Mesendoderm (in vitro differentiated cells): ENCODE measurements around the gene BAZ2B.
A peak's percentile ranks its signal among the peaks of the same experiment; 100 is the strongest.

ENCODE experiments used
- DNase-seq: peaks from one replicate; pipeline ENCODE4 v3.0.0; 2013
- H2AK5ac ChIP-seq: 2 replicates; pipeline ENCODE4 v1.6.1; 2013; ENCODE audit warnings: low read length, inconsistent platforms
- H2BK120ac ChIP-seq: 2 replicates; pipeline ENCODE4 v1.6.1; 2013; ENCODE audit warnings: low read depth, mild to moderate bottlenecking, low read length, moderate library complexity, mixed read lengths
- H2BK15ac ChIP-seq: replicated peaks from 2 replicates; pipeline ENCODE4 v1.6.1; 2013; ENCODE audit warnings: low read depth, mild to moderate bottlenecking, moderate library complexity
- H2BK5ac ChIP-seq: 2 replicates; pipeline ENCODE4 v1.6.1; 2013; ENCODE audit warnings: low read length, inconsistent platforms
- H3K18ac ChIP-seq: 2 replicates; pipeline ENCODE4 v1.6.1; 2013; ENCODE audit warnings: mild to moderate bottlenecking, low read length, mixed read lengths
- H3K23ac ChIP-seq: one replicate; pipeline ENCODE4 v1.6.1; 2013; ENCODE audit warnings: low read length
- H3K27ac ChIP-seq: 2 replicates; pipeline ENCODE4 v1.5.1; 2013; ENCODE audit warnings: low read depth, mild to moderate bottlenecking, inconsistent platforms, low read length, moderate library complexity
- H3K27me3 ChIP-seq: 2 replicates; pipeline ENCODE4 v1.6.1; 2013; ENCODE audit warnings: low read length, control low read depth, mild to moderate bottlenecking, inconsistent platforms; ENCODE audit not compliant: insufficient read depth, poor library complexity
- H3K36me3 ChIP-seq: 2 replicates; pipeline ENCODE4 v1.6.1; 2013; ENCODE audit warnings: low read length, inconsistent platforms; ENCODE audit not compliant: control insufficient read depth, insufficient read depth
- H3K4ac ChIP-seq: one replicate; pipeline ENCODE4 v1.6.1; 2013; ENCODE audit warnings: low read depth, mild to moderate bottlenecking, low read length, moderate library complexity
- H3K4me1 ChIP-seq: 2 replicates; pipeline ENCODE4 v1.6.1; 2013; ENCODE audit warnings: low read depth, low read length, inconsistent platforms; ENCODE audit not compliant: control insufficient read depth
- H3K4me2 ChIP-seq: 2 replicates; pipeline ENCODE4 v1.6.1; 2013; ENCODE audit warnings: low read length
- H3K4me3 ChIP-seq: 2 replicates; pipeline ENCODE4 v1.5.1; 2013; ENCODE audit warnings: mild to moderate bottlenecking, low read length
- H3K56ac ChIP-seq: one replicate; pipeline ENCODE4 v1.6.1; 2013; ENCODE audit warnings: low read length
- H3K79me1 ChIP-seq: 2 replicates; pipeline ENCODE4 v1.6.1; 2013; ENCODE audit warnings: low read length, inconsistent platforms
- H3K79me2 ChIP-seq: 2 replicates; pipeline ENCODE4 v1.6.1; 2013; ENCODE audit warnings: mild to moderate bottlenecking, low read length; ENCODE audit not compliant: control insufficient read depth, insufficient read depth
- H3K9ac ChIP-seq: 2 replicates; pipeline ENCODE4 v1.6.1; 2013; ENCODE audit warnings: low read length, inconsistent platforms
- H4K5ac ChIP-seq: one replicate; pipeline ENCODE4 v1.6.1; 2013; ENCODE audit warnings: low read length
- H4K8ac ChIP-seq: one replicate; pipeline ENCODE4 v1.6.1; 2013; ENCODE audit warnings: low read depth, mild to moderate bottlenecking, control low read depth, low read length, moderate library complexity
- WGBS: extraction: QIAGEN DNeasy Blood & Tissue Kit; methylation state at CpG from one replicate; pipeline ENCODE4 v1.1.7; 2013; ENCODE audit warnings: low lambda C conversion rate, missing lambda C conversion rate; ENCODE audit not compliant: insufficient coverage; ENCODE audit errors: extremely low coverage; 5-methylcytosine and 5-hydroxymethylcytosine counted together

Gene BAZ2B

GRCh38 chr2:159516241-159516758, 100.0 kb downstream of the BAZ2B start:
- no peak overlapping the region for H3K27ac ChIP-seq
- H3K27me3 ChIP-seq = no peaks in the 10 kb centered on the region
- no peak overlapping the region for H4K8ac ChIP-seq
- no peak overlapping the region for H3K23ac ChIP-seq
- no CpG with 5 or more reads among the region's 6 CpGs for WGBS
- H2AK5ac ChIP-seq = no peak overlapping the region
- no peaks in the 10 kb centered on the region for H3K4me1 ChIP-seq
- no peak overlapping the region for H3K56ac ChIP-seq
- no peak overlapping the region for H2BK5ac ChIP-seq
- H2BK120ac ChIP-seq = no peak overlapping the region
- peak overlapping the region; percentile 45 for H3K9ac ChIP-seq
- no peak overlapping the region for H3K4me3 ChIP-seq
- peak overlapping the region; percentile 33 for H3K4me2 ChIP-seq
- no peak overlapping the region for H3K18ac ChIP-seq
- no peaks in the 10 kb centered on the region for H3K79me2 ChIP-seq
- H3K79me1 ChIP-seq = peaks cover 2% of the 10 kb centered on the region
- H2BK15ac ChIP-seq = no peak overlapping the region
- H3K36me3 ChIP-seq = no peaks in the 10 kb centered on the region
- peak; percentile 82 for DNase-seq
- no peak overlapping the region for H4K5ac ChIP-seq
- no peak overlapping the region for H3K4ac ChIP-seq

GRCh38 chr2:159515441-159515840, 100.9 kb downstream of the BAZ2B start:
- Histone ChIP-seq H3K9ac (no peak overlapping the region), H3K79me2 (no peaks in the 10 kb centered on the region), H4K5ac (no peak overlapping the region), H3K4me2 (no peak overlapping the region), H3K18ac (no peak overlapping the region), H2BK120ac (no peak overlapping the region), H2BK5ac (no peak overlapping the region), H3K27ac (no peak overlapping the region), H3K79me1 (peaks cover 2% of the 10 kb centered on the region), H4K8ac (no peak overlapping the region), H3K23ac (no peak overlapping the region), H3K27me3 (no peaks in the 10 kb centered on the region), H3K56ac (no peak overlapping the region), H2BK15ac (no peak overlapping the region), H3K4me1 (no peaks in the 10 kb centered on the region), H3K4me3 (no peak overlapping the region), H3K36me3 (no peaks in the 10 kb centered on the region), H3K4ac (no peak overlapping the region), H2AK5ac (no peak overlapping the region)
- no peak for DNase-seq
- no CpG with 5 or more reads among the region's 1 CpG for WGBS

DNA sequence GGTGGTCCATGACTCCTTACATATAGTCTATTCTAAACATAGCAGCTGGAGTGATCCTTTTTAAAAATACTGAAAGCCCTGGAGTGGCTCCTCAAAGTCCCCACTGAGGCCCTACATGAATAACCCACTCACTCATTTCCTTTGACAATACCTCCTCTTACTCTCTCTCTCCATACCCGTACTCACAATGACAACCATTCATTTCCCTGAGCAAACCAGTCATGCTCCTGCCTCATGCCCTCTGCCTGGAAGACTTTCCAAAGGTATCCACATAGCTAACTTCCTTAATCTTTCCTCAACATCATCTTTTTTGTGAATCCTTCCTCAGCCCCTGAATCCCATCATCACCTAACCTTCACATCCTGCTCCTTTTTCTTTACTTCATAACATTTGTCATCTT, 102.6 kb downstream of the BAZ2B start:
- WGBS = no CpG with 5 or more reads among the region's 1 CpG
- H3K23ac ChIP-seq = no peak overlapping the region
- no peak overlapping the region for H3K27ac ChIP-seq

GRCh38 chr2:159508140-159508539, 108.2 kb downstream of the BAZ2B start:
- Histone ChIP-seq H3K9ac (no peak overlapping the region), H2BK15ac (no peak overlapping the region), H2AK5ac (no peak overlapping the region), H4K8ac (no peak overlapping the region), H3K4me3 (no peak overlapping the region), H3K27ac (no peak overlapping the region), H3K79me1 (no peaks in the 10 kb centered on the region), H3K23ac (no peak overlapping the region), H4K5ac (no peak overlapping the region), H3K56ac (no peak overlapping the region), H3K4ac (no peak overlapping the region), H3K36me3 (no peaks in the 10 kb centered on the region), H2BK120ac (no peak overlapping the region), H2BK5ac (no peak overlapping the region), H3K79me2 (no peaks in the 10 kb centered on the region), H3K27me3 (no peaks in the 10 kb centered on the region), H3K18ac (no peak overlapping the region), H3K4me1 (no peaks in the 10 kb centered on the region), H3K4me2 (no peak overlapping the region)
- WGBS = no CpG with 5 or more reads among the region's 2 CpGs
- no peak for DNase-seq

More for the DNA sequence above, 102.6 kb downstream of the BAZ2B start:
- no peak overlapping the region for H2BK120ac ChIP-seq
- H3K18ac ChIP-seq = no peak overlapping the region
- no peak overlapping the region for H3K4me3 ChIP-seq
- no peak overlapping the region for H2BK5ac ChIP-seq
- no peak overlapping the region for H3K4me2 ChIP-seq
- H3K4ac ChIP-seq = no peak overlapping the region
- no peaks in the 10 kb centered on the region for H3K27me3 ChIP-seq
- no peak overlapping the region for H2AK5ac ChIP-seq
- H3K79me1 ChIP-seq = peaks cover 2% of the 10 kb centered on the region
- no peak overlapping the region for H2BK15ac ChIP-seq
- H3K36me3 ChIP-seq = no peaks in the 10 kb centered on the region
- no peaks in the 10 kb centered on the region for H3K79me2 ChIP-seq
- no peak overlapping the region for H3K9ac ChIP-seq
- H3K56ac ChIP-seq = no peak overlapping the region
- no peak for DNase-seq
- no peaks in the 10 kb centered on the region for H3K4me1 ChIP-seq
- H4K5ac ChIP-seq = no peak overlapping the region
- H4K8ac ChIP-seq = no peak overlapping the region

DNA sequence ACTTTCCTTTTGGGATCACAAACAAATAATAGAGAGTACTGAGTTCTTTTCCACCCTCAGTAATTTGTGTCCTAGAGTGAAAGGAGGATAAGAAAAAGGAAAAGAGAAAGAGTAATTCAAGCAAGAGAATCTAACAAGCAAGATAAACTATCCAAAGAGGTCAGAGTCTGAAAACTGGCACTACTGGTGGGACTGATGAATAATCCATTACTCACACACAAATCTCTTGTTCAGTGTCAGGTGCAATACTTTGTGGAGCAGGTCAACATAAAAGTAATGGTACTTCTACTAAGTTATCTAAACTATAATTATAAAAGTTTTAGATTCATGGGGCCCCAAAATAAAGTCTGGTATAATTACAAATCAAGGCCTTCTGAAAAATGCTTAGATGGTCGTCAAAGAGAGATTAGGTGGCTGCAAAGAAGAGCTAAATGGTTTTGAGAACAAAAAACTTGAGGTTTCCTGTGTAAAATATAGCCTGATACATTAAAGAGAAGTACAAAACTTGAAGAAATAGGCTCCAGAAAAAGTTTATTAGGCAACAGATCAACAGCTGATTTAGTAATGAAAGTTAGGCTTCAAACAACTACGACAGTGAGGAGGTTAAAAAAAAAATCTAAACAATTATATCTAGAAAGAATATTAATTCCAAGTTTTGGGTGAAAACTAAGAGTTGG, 109.4 kb downstream of the BAZ2B start:
- DNase-seq = no peak
- WGBS = no CpG with 5 or more reads among the region's 2 CpGs

DNA sequence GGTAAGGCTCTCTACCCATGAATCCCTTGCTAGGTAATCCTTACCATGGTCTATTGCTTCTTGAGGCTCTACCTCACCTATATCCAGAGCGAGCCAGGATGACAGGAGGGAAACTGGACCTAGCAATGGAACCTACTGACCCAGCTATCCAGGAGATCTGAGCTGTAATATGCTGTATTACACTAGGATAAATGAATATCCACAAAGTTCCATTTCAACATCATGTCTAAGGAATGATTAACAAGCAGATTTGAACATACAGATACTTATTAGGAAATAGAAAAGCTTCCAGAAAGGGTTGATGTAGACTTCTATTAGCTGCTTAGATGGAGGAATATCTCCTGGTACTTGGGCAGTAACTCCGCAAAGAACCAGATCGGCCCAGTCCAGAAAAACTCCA, 110.1 kb downstream of the BAZ2B start:
- H3K4me3 ChIP-seq = no peak overlapping the region
- H3K18ac ChIP-seq = no peak overlapping the region
- no peak overlapping the region for H3K56ac ChIP-seq
- H4K8ac ChIP-seq = no peak overlapping the region
- H3K36me3 ChIP-seq = no peaks in the 10 kb centered on the region
- H2BK15ac ChIP-seq = no peak overlapping the region
- no peaks in the 10 kb centered on the region for H3K79me1 ChIP-seq
- H3K23ac ChIP-seq = no peak overlapping the region
- no peaks in the 10 kb centered on the region for H3K79me2 ChIP-seq
- no peak overlapping the region for H2BK5ac ChIP-seq
- DNase-seq = no peak
- H4K5ac ChIP-seq = no peak overlapping the region
- H2AK5ac ChIP-seq = no peak overlapping the region
- no peak overlapping the region for H3K4ac ChIP-seq
- H2BK120ac ChIP-seq = no peak overlapping the region
- WGBS = no CpG with 5 or more reads among the region's 3 CpGs
- H3K9ac ChIP-seq = no peak overlapping the region
- no peaks in the 10 kb centered on the region for H3K4me1 ChIP-seq
- H3K27me3 ChIP-seq = no peaks in the 10 kb centered on the region
- H3K4me2 ChIP-seq = no peak overlapping the region
- no peak overlapping the region for H3K27ac ChIP-seq

More for the DNA sequence above, 109.4 kb downstream of the BAZ2B start:
- H2AK5ac ChIP-seq = no peak overlapping the region
- no peaks in the 10 kb centered on the region for H3K27me3 ChIP-seq
- no peak overlapping the region for H3K9ac ChIP-seq
- H3K4ac ChIP-seq = no peak overlapping the region
- no peaks in the 10 kb centered on the region for H3K79me2 ChIP-seq
- no peaks in the 10 kb centered on the region for H3K79me1 ChIP-seq
- H2BK15ac ChIP-seq = no peak overlapping the region
- H3K4me1 ChIP-seq = no peaks in the 10 kb centered on the region
- no peaks in the 10 kb centered on the region for H3K36me3 ChIP-seq
- no peak overlapping the region for H3K23ac ChIP-seq
- H3K4me2 ChIP-seq = no peak overlapping the region
- H3K4me3 ChIP-seq = no peak overlapping the region
- no peak overlapping the region for H3K56ac ChIP-seq
- no peak overlapping the region for H4K5ac ChIP-seq
- no peak overlapping the region for H2BK120ac ChIP-seq
- H2BK5ac ChIP-seq = no peak overlapping the region
- H4K8ac ChIP-seq = no peak overlapping the region
- H3K27ac ChIP-seq = no peak overlapping the region
- H3K18ac ChIP-seq = no peak overlapping the region
